Neural crest cell (in vitro differentiated cells): ENCODE measurements around the gene DNAH1. TPM values are rescaled to one million over a fixed set of nuclear protein-coding genes. Genes with fewer than 3 reads are reported as not detected.
A peak's percentile ranks its signal among the peaks of the same experiment; 100 is the strongest.

Experiments
- DNase-seq: peaks from one replicate; pipeline ENCODE4 v3.0.0; 2021; ENCODE audit warnings: low read depth, mixed read lengths, low spot score
- H3K27ac Mint-ChIP-seq: one replicate; pipeline ENCODE4 v1.8.0; 2021; ENCODE audit warnings: mild to moderate bottlenecking, mixed read lengths; ENCODE audit not compliant: unreplicated experiment
- H3K27me3 Mint-ChIP-seq: 2 replicates; pipeline ENCODE4 v1.8.0; 2021; ENCODE audit warnings: low read depth, mild to moderate bottlenecking, mixed read lengths
- H3K36me3 Mint-ChIP-seq: 2 replicates; pipeline ENCODE4 v1.8.0; 2021; ENCODE audit warnings: low read depth, mild to moderate bottlenecking, mixed read lengths
- H3K4me1 Mint-ChIP-seq: 2 replicates; pipeline ENCODE4 v1.8.0; 2021; ENCODE audit warnings: mixed read lengths
- H3K4me3 Mint-ChIP-seq: one replicate; pipeline ENCODE4 v1.8.0; 2021; ENCODE audit warnings: mild to moderate bottlenecking, mixed read lengths
- H3K9me3 Mint-ChIP-seq: 2 replicates; pipeline ENCODE4 v1.8.0; 2021; ENCODE audit warnings: mixed read lengths
- CTCF ChIP-seq: fragments of 200-600 bp; sonication (generic); conservative IDR thresholded peaks from 2 replicates; pipeline ENCODE4 v1.5.0; 2021; ENCODE audit warnings: antibody characterized with exemption, mild to moderate bottlenecking
- total RNA-seq: library from RNA; stranded (reverse); gene quantifications from 2 replicates; pipeline ENCODE4 v1.2.1, GENCODE V29; 2021

The DNAH1 gene
- total RNA-seq, 1 donor from 2014 or later: 3.2 TPM

GRCh38 chr3:52372822-52373504, 56.8 kb downstream of the DNAH1 start:
- Mint-ChIP-seq H3K27me3 (peaks cover 27% of the 10 kb centered on the region), H3K9me3 (no peaks in the 10 kb centered on the region), H3K36me3 (no peaks in the 10 kb centered on the region), H3K4me1 (peaks cover 16% of the 10 kb centered on the region), H3K4me3 (no peak overlapping the region), H3K27ac (no peak overlapping the region)
- peak; percentile 28 for DNase-seq
- TF ChIP-seq CTCF: no peak

DNA sequence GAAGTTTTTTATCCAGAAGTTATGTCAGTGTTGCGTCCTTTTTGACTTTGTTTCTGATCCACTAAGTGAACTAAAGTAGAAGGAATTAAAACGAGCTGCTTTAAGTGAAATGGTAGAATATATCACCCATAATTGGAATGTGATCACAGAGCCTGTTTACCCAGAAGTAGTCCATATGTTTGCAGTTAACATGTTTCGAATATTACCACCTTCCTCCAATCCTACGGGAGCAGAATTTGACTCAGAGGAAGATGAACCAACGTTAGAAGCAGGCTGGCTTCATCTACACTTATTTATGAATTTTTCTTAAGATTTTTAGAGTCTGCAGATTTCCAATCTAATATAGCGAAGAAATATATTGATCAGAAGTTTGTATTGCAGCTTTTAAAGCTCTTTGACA, 57.6 kb downstream of the DNAH1 start:
- no peak for DNase-seq
- Mint-ChIP-seq H3K36me3 (no peaks in the 10 kb centered on the region), H3K9me3 (no peaks in the 10 kb centered on the region), H3K27ac (no peak overlapping the region), H3K4me1 (peaks cover 9% of the 10 kb centered on the region), H3K27me3 (peaks cover 27% of the 10 kb centered on the region), H3K4me3 (no peak overlapping the region)
- no peak for TF ChIP-seq CTCF

DNA sequence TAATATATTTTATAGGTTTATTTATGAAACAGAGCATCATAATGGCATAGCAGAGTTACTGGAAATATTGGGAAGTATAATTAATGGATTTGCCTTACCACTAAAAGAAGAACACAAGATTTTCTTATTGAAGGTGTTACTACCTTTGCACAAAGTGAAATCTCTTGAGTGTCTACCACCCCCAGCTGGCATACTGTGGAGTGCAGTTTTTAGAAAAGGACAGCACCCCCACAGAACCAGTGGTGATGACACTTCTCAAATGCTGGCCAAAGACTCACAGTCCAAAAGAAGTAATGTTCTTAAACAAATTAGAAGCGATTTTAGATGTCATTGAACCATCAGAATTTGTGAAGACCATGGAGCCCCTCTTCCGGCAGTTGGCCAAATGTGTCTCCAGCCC, 58.1 kb downstream of the DNAH1 start:
- Mint-ChIP-seq H3K4me1 (peaks cover 7% of the 10 kb centered on the region), H3K36me3 (no peaks in the 10 kb centered on the region), H3K27ac (no peak overlapping the region), H3K4me3 (no peak overlapping the region), H3K27me3 (peaks cover 27% of the 10 kb centered on the region), H3K9me3 (no peaks in the 10 kb centered on the region)
- no peak for TF ChIP-seq CTCF
- DNase-seq: no peak

DNA sequence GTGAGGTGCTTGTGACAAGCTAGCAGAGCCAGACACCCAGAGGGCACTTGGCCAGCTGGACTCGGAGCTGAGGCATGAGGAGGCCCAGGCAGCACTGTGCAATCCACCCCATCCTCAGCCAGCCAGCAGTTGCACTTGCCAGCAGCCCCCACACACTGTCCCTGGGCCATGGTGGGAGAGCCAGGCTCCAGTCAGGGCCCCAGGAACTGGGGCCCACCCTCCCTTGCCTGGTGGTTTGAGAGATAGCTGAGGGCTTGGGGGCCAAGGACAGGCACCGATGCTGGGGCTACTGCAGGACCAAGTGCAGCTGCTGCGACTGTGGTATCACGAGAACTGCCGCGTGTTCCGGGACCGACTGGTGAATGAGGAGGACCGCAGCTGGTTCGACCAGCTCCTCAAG, 63.5 kb downstream of the DNAH1 start:
- Mint-ChIP-seq H3K4me3 (no peak overlapping the region), H3K4me1 (no peaks in the 10 kb centered on the region), H3K36me3 (no peaks in the 10 kb centered on the region), H3K27me3 (peaks cover 4% of the 10 kb centered on the region), H3K9me3 (no peaks in the 10 kb centered on the region), H3K27ac (peak overlapping the region; percentile 92)
- no peak for DNase-seq
- TF ChIP-seq CTCF: no peak

GRCh38 chr3:52380023-52380422, 63.9 kb downstream of the DNAH1 start:
- H3K9me3 Mint-ChIP-seq: no peaks in the 10 kb centered on the region
- H3K4me3 Mint-ChIP-seq: no peak overlapping the region
- H3K4me1 Mint-ChIP-seq: no peaks in the 10 kb centered on the region
- peaks cover 3% of the 10 kb centered on the region for H3K27me3 Mint-ChIP-seq
- H3K36me3 Mint-ChIP-seq: no peaks in the 10 kb centered on the region
- no peak for TF ChIP-seq CTCF
- no peak for DNase-seq
- no peak overlapping the region for H3K27ac Mint-ChIP-seq
